IMR-90 (cell line): ENCODE measurements around the gene TMPRSS2.

Source experiments
- BHLHE40 ChIP-seq: fragments of 150-350 bp; IDR thresholded peaks from 2 replicates; pipeline ENCODE4 v1.6.1; 2016; ENCODE audit warnings: mild to moderate bottlenecking, low read depth, low read length
- CEBPB ChIP-seq: IDR thresholded peaks from 2 replicates; pipeline ENCODE4 v1.6.1; 2012; ENCODE audit warnings: low read depth, low read length, improper control_type of control experiment
- FOS ChIP-seq: fragments of 150-350 bp; IDR thresholded peaks from 2 replicates; pipeline ENCODE4 v1.6.1; 2016; ENCODE audit warnings: low read depth, low read length
- MAFK ChIP-seq: IDR thresholded peaks from 2 replicates; pipeline ENCODE4 v1.6.1; 2012; ENCODE audit warnings: low read depth, low read length, improper control_type of control experiment
- MXI1 ChIP-seq: IDR thresholded peaks from 2 replicates; pipeline ENCODE4 v1.6.1; 2012; ENCODE audit warnings: low read depth, mild to moderate bottlenecking, low read length, moderate library complexity, borderline replicate concordance
- POLR2A ChIP-seq: IDR thresholded peaks from 2 replicates; pipeline ENCODE4 v1.6.1; 2012; ENCODE audit warnings: mild to moderate bottlenecking, low read depth, low read length
- RAD21 ChIP-seq: IDR thresholded peaks from 2 replicates; pipeline ENCODE4 v1.6.1; 2012; ENCODE audit warnings: low read length, improper control_type of control experiment
- RCOR1 ChIP-seq: IDR thresholded peaks from 2 replicates; pipeline ENCODE4 v1.6.1; 2012; ENCODE audit warnings: mild to moderate bottlenecking, low read length, improper control_type of control experiment; ENCODE audit not compliant: insufficient replicate concordance
- RFX5 ChIP-seq: IDR thresholded peaks from 2 replicates; pipeline ENCODE4 v1.8.0; 2012; ENCODE audit warnings: low read depth, mild to moderate bottlenecking, low read length, moderate library complexity
- SMC3 ChIP-seq: fragments of 150-350 bp; IDR thresholded peaks from 2 replicates; pipeline ENCODE4 v1.6.1; 2016; ENCODE audit warnings: low read depth, mild to moderate bottlenecking, antibody characterized with exemption, low read length, moderate library complexity
- TF ChIP-seq, protein P1 (sequence below): conservative IDR thresholded peaks from 2 replicates; pipeline ENCODE4 v1.5.1; 2012; ENCODE audit warnings: mild to moderate bottlenecking, low read depth, low read length, improper control_type of control experiment
- TF ChIP-seq, protein P2 (sequence below): fragments of 150-350 bp; IDR thresholded peaks from 2 replicates; pipeline ENCODE4 v1.6.1; 2016; ENCODE audit warnings: low read depth, mild to moderate bottlenecking, low read length, moderate library complexity, borderline replicate concordance

DNA sequence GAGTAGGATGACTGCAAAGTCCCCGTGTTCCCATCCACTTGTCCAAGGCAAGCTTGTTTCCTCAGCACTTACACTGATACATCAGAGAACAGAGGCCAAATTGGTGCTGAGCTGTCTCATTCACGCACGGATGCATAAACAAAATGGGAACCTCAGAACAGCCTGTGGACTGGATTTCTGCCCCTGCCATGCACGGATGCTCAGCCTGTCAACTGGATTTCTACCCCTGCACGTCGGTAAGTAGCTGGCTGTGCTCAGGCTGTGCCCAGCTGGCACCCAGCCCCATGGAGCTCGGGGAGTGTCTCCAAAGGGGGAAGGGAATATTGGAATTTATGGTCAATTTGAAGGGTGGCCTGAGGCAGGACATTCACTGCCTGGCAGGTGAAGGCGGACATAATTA is 40.8 kb upstream of the TMPRSS2 start:
- TF ChIP-seq POLR2A (no peak), RAD21 (no peak), MXI1 (no peak), BHLHE40 (no peak), RCOR1 (no peak), MAFK (no peak), SMC3 (no peak), CEBPB (no peak), FOS (no peak), RFX5 (no peak)
- TF ChIP-seq, protein P1, sequence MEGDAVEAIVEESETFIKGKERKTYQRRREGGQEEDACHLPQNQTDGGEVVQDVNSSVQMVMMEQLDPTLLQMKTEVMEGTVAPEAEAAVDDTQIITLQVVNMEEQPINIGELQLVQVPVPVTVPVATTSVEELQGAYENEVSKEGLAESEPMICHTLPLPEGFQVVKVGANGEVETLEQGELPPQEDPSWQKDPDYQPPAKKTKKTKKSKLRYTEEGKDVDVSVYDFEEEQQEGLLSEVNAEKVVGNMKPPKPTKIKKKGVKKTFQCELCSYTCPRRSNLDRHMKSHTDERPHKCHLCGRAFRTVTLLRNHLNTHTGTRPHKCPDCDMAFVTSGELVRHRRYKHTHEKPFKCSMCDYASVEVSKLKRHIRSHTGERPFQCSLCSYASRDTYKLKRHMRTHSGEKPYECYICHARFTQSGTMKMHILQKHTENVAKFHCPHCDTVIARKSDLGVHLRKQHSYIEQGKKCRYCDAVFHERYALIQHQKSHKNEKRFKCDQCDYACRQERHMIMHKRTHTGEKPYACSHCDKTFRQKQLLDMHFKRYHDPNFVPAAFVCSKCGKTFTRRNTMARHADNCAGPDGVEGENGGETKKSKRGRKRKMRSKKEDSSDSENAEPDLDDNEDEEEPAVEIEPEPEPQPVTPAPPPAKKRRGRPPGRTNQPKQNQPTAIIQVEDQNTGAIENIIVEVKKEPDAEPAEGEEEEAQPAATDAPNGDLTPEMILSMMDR: no peak
- TF ChIP-seq, protein P2, sequence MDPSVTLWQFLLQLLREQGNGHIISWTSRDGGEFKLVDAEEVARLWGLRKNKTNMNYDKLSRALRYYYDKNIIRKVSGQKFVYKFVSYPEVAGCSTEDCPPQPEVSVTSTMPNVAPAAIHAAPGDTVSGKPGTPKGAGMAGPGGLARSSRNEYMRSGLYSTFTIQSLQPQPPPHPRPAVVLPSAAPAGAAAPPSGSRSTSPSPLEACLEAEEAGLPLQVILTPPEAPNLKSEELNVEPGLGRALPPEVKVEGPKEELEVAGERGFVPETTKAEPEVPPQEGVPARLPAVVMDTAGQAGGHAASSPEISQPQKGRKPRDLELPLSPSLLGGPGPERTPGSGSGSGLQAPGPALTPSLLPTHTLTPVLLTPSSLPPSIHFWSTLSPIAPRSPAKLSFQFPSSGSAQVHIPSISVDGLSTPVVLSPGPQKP: no peak
